Suprapubic skin (tissue), 4 donors: ENCODE results near the gene CELF4. TPM values are rescaled to one million over a fixed set of nuclear protein-coding genes. Genes with fewer than 3 reads are reported as not detected.

Experiments
- DNase-seq, 2 donors: peaks; one replicate each; pipeline ENCODE4 v3.0.0-alpha.2; 2019; ENCODE audit warnings: low spot score in 2 of 2
- H3K27ac ChIP-seq: fragments of 200-600 bp; sonication (generic); one replicate; pipeline ENCODE4 v1.5.1; 2019
- H3K27me3 ChIP-seq: fragments of 200-600 bp; sonication (generic); one replicate; pipeline ENCODE4 v1.5.1; 2019
- H3K36me3 ChIP-seq: fragments of 200-600 bp; sonication (generic); one replicate; pipeline ENCODE4 v1.5.1; 2019
- H3K4me1 ChIP-seq: fragments of 200-600 bp; sonication (generic); one replicate; pipeline ENCODE4 v1.5.1; 2019
- H3K4me3 ChIP-seq: fragments of 200-600 bp; sonication (generic); one replicate; pipeline ENCODE4 v1.5.1; 2019; ENCODE audit warnings: mild to moderate bottlenecking
- H3K9me3 ChIP-seq: fragments of 200-600 bp; sonication (generic); one replicate; pipeline ENCODE4 v1.5.1; 2019
- EP300 ChIP-seq: sonication (generic); formaldehyde crosslinking; IDR thresholded peaks from one replicate; pipeline ENCODE4 v1.6.1; 2017; ENCODE audit warnings: antibody characterized with exemption
- POLR2A ChIP-seq, 2 donors: fragments of 450-650 bp; IDR thresholded peaks; one replicate each; pipeline ENCODE4 v1.6.1; 2017; ENCODE audit warnings: antibody characterized with exemption in 2 of 2, mild to moderate bottlenecking in 2 of 2, moderate library complexity in 2 of 2
- POLR2AphosphoS5 ChIP-seq, 3 donors: sonication (generic); formaldehyde crosslinking; IDR thresholded peaks; one replicate each; pipeline ENCODE4 v1.6.1; 2017; ENCODE audit warnings: antibody characterized with exemption in 3 of 3
- WGBS: methylation state at CpG from one replicate; pipeline ENCODE4 v1.1.5; 2018; 5-methylcytosine and 5-hydroxymethylcytosine counted together
- total RNA-seq, 4 donors: library from RNA; depleted of rRNA; stranded (reverse); fragments of >200 nt; gene quantifications; one replicate each; pipeline ENCODE4 v1.1.0, GENCODE V29; 2016
- TF ChIP-seq, protein P1 (sequence below), 2 donors: fragments of 200-600 bp in 1 of 2; fragments of 450-650 bp in 1 of 2; sonication (generic) in 1 of 2; IDR thresholded peaks; one replicate each; pipeline ENCODE4 v1.5.1; 2016 to 2019; ENCODE audit warnings: antibody characterized with exemption in 2 of 2, mild to moderate bottlenecking in 1 of 2, moderate library complexity in 1 of 2

The CELF4 gene
- total RNA-seq, 4 donors from 2014 or later = not detected

DNA sequence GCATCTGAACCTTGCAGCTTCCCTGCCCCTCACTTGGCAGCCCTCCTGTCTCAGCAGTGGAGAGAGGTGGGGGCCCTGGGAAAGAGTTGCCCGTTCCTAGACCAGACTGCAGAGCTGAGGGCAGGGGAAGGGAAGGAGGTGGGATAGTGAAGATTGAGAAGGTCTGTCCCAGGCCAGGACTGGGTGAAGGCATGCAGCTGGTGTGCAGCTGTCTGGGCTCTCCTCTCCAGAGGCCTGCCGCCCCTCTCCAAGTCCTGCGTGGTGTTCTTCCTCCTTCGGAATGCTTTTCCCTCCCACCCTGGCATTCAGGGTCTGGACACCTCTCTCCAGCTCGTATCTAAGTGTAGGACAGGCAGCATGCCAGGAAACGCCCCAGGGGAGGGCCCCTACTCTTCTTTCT lies 323.5 kb downstream of the CELF4 start:
- H3K4me3 ChIP-seq = no peak overlapping the region
- no peaks in the 10 kb centered on the region for H3K4me1 ChIP-seq
- no peaks in the 10 kb centered on the region for H3K9me3 ChIP-seq
- H3K27me3 ChIP-seq = peaks cover 10% of the 10 kb centered on the region
- H3K27ac ChIP-seq = no peak overlapping the region
- no peak for DNase-seq
- WGBS = 65% methylated on average over 5 of the region's 6 CpGs
- TF ChIP-seq POLR2A (IDR thresholded peaks at IDR 0.05) = no peak
- TF ChIP-seq, protein P1, sequence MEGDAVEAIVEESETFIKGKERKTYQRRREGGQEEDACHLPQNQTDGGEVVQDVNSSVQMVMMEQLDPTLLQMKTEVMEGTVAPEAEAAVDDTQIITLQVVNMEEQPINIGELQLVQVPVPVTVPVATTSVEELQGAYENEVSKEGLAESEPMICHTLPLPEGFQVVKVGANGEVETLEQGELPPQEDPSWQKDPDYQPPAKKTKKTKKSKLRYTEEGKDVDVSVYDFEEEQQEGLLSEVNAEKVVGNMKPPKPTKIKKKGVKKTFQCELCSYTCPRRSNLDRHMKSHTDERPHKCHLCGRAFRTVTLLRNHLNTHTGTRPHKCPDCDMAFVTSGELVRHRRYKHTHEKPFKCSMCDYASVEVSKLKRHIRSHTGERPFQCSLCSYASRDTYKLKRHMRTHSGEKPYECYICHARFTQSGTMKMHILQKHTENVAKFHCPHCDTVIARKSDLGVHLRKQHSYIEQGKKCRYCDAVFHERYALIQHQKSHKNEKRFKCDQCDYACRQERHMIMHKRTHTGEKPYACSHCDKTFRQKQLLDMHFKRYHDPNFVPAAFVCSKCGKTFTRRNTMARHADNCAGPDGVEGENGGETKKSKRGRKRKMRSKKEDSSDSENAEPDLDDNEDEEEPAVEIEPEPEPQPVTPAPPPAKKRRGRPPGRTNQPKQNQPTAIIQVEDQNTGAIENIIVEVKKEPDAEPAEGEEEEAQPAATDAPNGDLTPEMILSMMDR (IDR thresholded peaks at IDR 0.05) = no peak
- no peak for TF ChIP-seq POLR2AphosphoS5 (IDR thresholded peaks at IDR 0.05)
- TF ChIP-seq EP300 = no peak
- H3K36me3 ChIP-seq = no peaks in the 10 kb centered on the region

DNA sequence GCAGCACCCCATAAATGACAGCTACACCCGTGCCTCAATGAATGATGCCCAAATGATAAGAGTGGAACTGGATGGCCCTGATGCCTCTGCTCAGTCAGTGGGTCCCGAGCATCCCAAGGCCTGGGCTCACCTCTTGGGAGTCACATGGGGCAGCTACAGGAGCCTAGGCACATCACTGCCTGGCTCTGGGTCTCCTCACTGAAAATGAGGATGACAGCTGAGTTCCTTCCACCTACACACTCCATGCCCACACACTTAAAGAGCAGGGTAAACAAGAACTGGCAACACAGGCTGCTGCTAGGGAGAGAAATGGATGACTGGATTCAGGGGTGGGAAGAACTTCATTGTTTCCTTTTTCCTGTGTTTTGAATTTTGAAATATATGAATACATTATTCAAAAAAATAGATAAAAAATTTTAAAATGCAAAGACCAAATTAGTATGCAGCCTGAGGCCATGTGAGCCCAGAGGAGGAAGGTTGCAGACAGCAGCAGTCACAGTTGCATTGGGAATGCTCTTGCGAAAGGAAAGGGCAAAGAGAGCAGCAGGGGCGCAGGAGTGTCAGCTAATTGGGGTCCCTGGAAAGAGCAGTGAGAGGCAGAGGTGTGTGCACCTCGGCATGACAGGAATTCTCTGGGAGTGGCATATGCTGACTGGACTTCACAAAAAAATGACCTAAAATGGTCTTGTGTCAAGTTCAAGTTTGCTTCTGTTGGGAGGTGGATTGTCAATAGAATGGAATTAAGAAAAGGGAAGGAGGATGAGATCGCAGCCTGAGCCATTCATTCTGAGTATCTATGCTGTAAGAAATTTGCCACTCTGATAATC lies 327.1 kb downstream of the CELF4 start:
- TF ChIP-seq POLR2A (IDR thresholded peaks at IDR 0.05) (no peak), EP300 (no peak), POLR2AphosphoS5 (IDR thresholded peaks at IDR 0.05) (no peak)
- Histone ChIP-seq H3K4me3 (no peak overlapping the region), H3K27me3 (no peaks in the 10 kb centered on the region), H3K4me1 (no peaks in the 10 kb centered on the region), H3K36me3 (no peaks in the 10 kb centered on the region), H3K9me3 (no peaks in the 10 kb centered on the region), H3K27ac (no peak overlapping the region)
- 81% methylated on average over 6 of the region's 6 CpGs for whole genome bisulfite sequencing
- DNase-seq = no peak

- no peak for DNase-seq
- TF ChIP-seq POLR2A (IDR thresholded peaks at IDR 0.05) = no peak
- no peak for TF ChIP-seq POLR2AphosphoS5 (IDR thresholded peaks at IDR 0.05)
- TF ChIP-seq EP300 = no peak
- TF ChIP-seq, protein P1 (IDR thresholded peaks at IDR 0.05) = no peak
- H3K4me1 ChIP-seq = no peaks in the 10 kb centered on the region
- H3K36me3 ChIP-seq = no peaks in the 10 kb centered on the region
- no peak overlapping the region for H3K27ac ChIP-seq
- no peaks in the 10 kb centered on the region for H3K27me3 ChIP-seq
- 100% methylated on average over 1 of the region's 2 CpGs for WGBS
- no peaks in the 10 kb centered on the region for H3K9me3 ChIP-seq
- H3K4me3 ChIP-seq = no peak overlapping the region
Observed at GRCh38 chr18:37235583-37235982, 330.0 kb downstream of the CELF4 start.

GRCh38 chr18:37231251-37231650 lies 334.3 kb downstream of the CELF4 start:
- DNase-seq = no peak
- H3K36me3 ChIP-seq = no peaks in the 10 kb centered on the region
- TF ChIP-seq, protein P1 (IDR thresholded peaks at IDR 0.05) = no peak
- no peak for TF ChIP-seq EP300
- no peak for TF ChIP-seq POLR2AphosphoS5 (IDR thresholded peaks at IDR 0.05)
- no peak for TF ChIP-seq POLR2A (IDR thresholded peaks at IDR 0.05)
- H3K4me1 ChIP-seq = no peaks in the 10 kb centered on the region
- no peaks in the 10 kb centered on the region for H3K27me3 ChIP-seq
- H3K9me3 ChIP-seq = no peaks in the 10 kb centered on the region
- no peak overlapping the region for H3K4me3 ChIP-seq
- 61% methylated on average over 3 of the region's 3 CpGs for WGBS
- H3K27ac ChIP-seq = no peak overlapping the region

GRCh38 chr18:37230768-37231167 lies 334.8 kb downstream of the CELF4 start:
- 62% methylated on average over 3 of the region's 3 CpGs for WGBS
- H3K36me3 ChIP-seq = no peaks in the 10 kb centered on the region
- no peak overlapping the region for H3K4me3 ChIP-seq
- H3K4me1 ChIP-seq = no peaks in the 10 kb centered on the region
- H3K27me3 ChIP-seq = no peaks in the 10 kb centered on the region
- TF ChIP-seq POLR2AphosphoS5 (IDR thresholded peaks at IDR 0.05) (no peak), EP300 (no peak), POLR2A (IDR thresholded peaks at IDR 0.05) (no peak)
- TF ChIP-seq, protein P1 (IDR thresholded peaks at IDR 0.05) = no peak
- H3K27ac ChIP-seq = no peak overlapping the region
- no peak for DNase-seq
- no peaks in the 10 kb centered on the region for H3K9me3 ChIP-seq
